HS-5 (cell line): Measurements from ENCODE around the gene SCYGR3.
"Not testable (repeated sequence)": the region's sequence is repeated elsewhere in the genome, so short reads cannot be mapped to it uniquely, and the experiment has no call there.

Experiments
- DNase-seq: peaks from one replicate; pipeline ENCODE4 v3.0.0-alpha.2; 2012; ENCODE audit warnings: low read depth

Gene SCYGR3

GRCh38 chr2:227613272-227613660 is 1.4 kb downstream of the SCYGR3 start:
- DNase-seq: no peak

- DNase-seq: no peak
Measured at GRCh38 chr2:227612546-227613271, 1.9 kb downstream of the SCYGR3 start.

- no peak for DNase-seq
Measured at GRCh38 chr2:227610123-227610522, 4.5 kb downstream of the SCYGR3 start.

GRCh38 chr2:227608561-227609338 is 5.9 kb downstream of the SCYGR3 start:
- no peak for DNase-seq

GRCh38 chr2:227607941-227608340 is 6.7 kb downstream of the SCYGR3 start:
- DNase-seq: no peak

- no peak for DNase-seq
Measured at GRCh38 chr2:227606476-227606875, 8.2 kb downstream of the SCYGR3 start.

- no peak for DNase-seq
Measured at GRCh38 chr2:227602358-227602757, 12.3 kb downstream of the SCYGR3 start.

GRCh38 chr2:227598835-227599503 is 15.7 kb downstream of the SCYGR3 start, which contains the start of gene SCYGR2:
Gene SCYGR2 (plus strand): TSS chr2:227598893. CDS start chr2:227598893, 0 bp downstream.
- DNase-seq: not testable (repeated sequence)

- no peak for DNase-seq
Measured at GRCh38 chr2:227597998-227598397, 16.6 kb downstream of the SCYGR3 start.

- no peak for DNase-seq
Measured at GRCh38 chr2:227597036-227597435, 17.6 kb downstream of the SCYGR3 start.

GRCh38 chr2:227595797-227596196 is 18.8 kb downstream of the SCYGR3 start:
- no peak for DNase-seq

GRCh38 chr2:227592694-227593387 is 21.8 kb downstream of the SCYGR3 start:
- DNase-seq: no peak

- no peak for DNase-seq
Measured at GRCh38 chr2:227582369-227582768, 32.3 kb downstream of the SCYGR3 start.

GRCh38 chr2:227579791-227580190 is 34.8 kb downstream of the SCYGR3 start:
- DNase-seq: no peak

GRCh38 chr2:227578642-227579041 is 36.0 kb downstream of the SCYGR3 start:
- DNase-seq: no peak

- no peak for DNase-seq
Measured at GRCh38 chr2:227577555-227577954, 37.1 kb downstream of the SCYGR3 start.

GRCh38 chr2:227576812-227577211 is 37.8 kb downstream of the SCYGR3 start:
- no peak for DNase-seq

- DNase-seq: no peak
Measured at GRCh38 chr2:227576110-227576509, 38.5 kb downstream of the SCYGR3 start.

GRCh38 chr2:227570615-227571014 is 44.0 kb downstream of the SCYGR3 start:
- no peak for DNase-seq

GRCh38 chr2:227568852-227569169 is 45.8 kb downstream of the SCYGR3 start:
- no peak for DNase-seq

GRCh38 chr2:227566012-227566411 is 48.6 kb downstream of the SCYGR3 start:
- no peak for DNase-seq

- no peak for DNase-seq
Measured at GRCh38 chr2:227565080-227565479, 49.6 kb downstream of the SCYGR3 start.
